HG03103 (cell line): ENCODE data around the gene MLIP.
"Not testable (repeated sequence)": the region's sequence is repeated elsewhere in the genome, so short reads cannot be mapped to it uniquely, and the experiment has no call there.

Source experiments
- ATAC-seq: cut with Tn5 transposase; IDR thresholded peaks from one replicate; pipeline ENCODE4 v1.9.1; 2021; ENCODE audit warnings: low read depth; ENCODE audit not compliant: unreplicated experiment

Gene MLIP

GRCh38 chr6:54216336-54216735 is 105.1 kb downstream of the MLIP start:
- ATAC-seq, result no peak

- ATAC-seq, result no peak
Observed at GRCh38 chr6:54217018-54217417, 105.8 kb downstream of the MLIP start.

GRCh38 chr6:54222217-54222616 is 111.0 kb downstream of the MLIP start:
- ATAC-seq, result no peak

- no peak for ATAC-seq
Observed at GRCh38 chr6:54232703-54233102, 121.5 kb downstream of the MLIP start.

- ATAC-seq, result no peak
Observed at GRCh38 chr6:54234539-54234938, 123.3 kb downstream of the MLIP start.

GRCh38 chr6:54236984-54237383 is 125.7 kb downstream of the MLIP start:
- ATAC-seq, result no peak

GRCh38 chr6:54238396-54238795 is 127.2 kb downstream of the MLIP start:
- no peak for ATAC-seq

GRCh38 chr6:54243699-54244098 is 132.5 kb downstream of the MLIP start:
- ATAC-seq, result no peak

- no peak for ATAC-seq
Observed at GRCh38 chr6:54244430-54244829, 133.2 kb downstream of the MLIP start.

- no peak for ATAC-seq
Observed at GRCh38 chr6:54245265-54245664, 134.0 kb downstream of the MLIP start.

- no peak for ATAC-seq
Observed at GRCh38 chr6:54248319-54248718, 137.1 kb downstream of the MLIP start.

GRCh38 chr6:54248994-54249393 is 137.8 kb downstream of the MLIP start:
- no peak for ATAC-seq

- ATAC-seq, result not testable (repeated sequence)
Observed at GRCh38 chr6:54249812-54250211, 138.6 kb downstream of the MLIP start.

- no peak for ATAC-seq
Observed at GRCh38 chr6:54252496-54252895, 141.3 kb downstream of the MLIP start.

- ATAC-seq, result no peak
Observed at GRCh38 chr6:54252916-54253315, 141.7 kb downstream of the MLIP start.

- no peak for ATAC-seq
Observed at GRCh38 chr6:54254886-54255285, 143.6 kb downstream of the MLIP start.

GRCh38 chr6:54255886-54256285 is 144.6 kb downstream of the MLIP start:
- no peak for ATAC-seq

GRCh38 chr6:54260025-54260424 is 148.8 kb downstream of the MLIP start:
- ATAC-seq, result no peak

GRCh38 chr6:54262499-54262898 is 151.3 kb downstream of the MLIP start:
- no peak for ATAC-seq

- no peak for ATAC-seq
Observed at GRCh38 chr6:54262971-54263370, 151.7 kb downstream of the MLIP start.

GRCh38 chr6:54264581-54265272 is 153.5 kb downstream of the MLIP start:
- ATAC-seq, result no peak

- ATAC-seq, result no peak
Observed at GRCh38 chr6:54266400-54266923, 155.2 kb downstream of the MLIP start.

- ATAC-seq, result no peak
Observed at GRCh38 chr6:54267798-54268197, 156.6 kb downstream of the MLIP start.
